IPS-11a (cell line): ENCODE measurements around the gene TRPV5.

ENCODE experiments used
- H3K4me3 ChIP-seq: one replicate; pipeline ENCODE4 v1.5.1; 2013; ENCODE audit warnings: low read depth, low read length, control low read depth

TRPV5 gene

DNA sequence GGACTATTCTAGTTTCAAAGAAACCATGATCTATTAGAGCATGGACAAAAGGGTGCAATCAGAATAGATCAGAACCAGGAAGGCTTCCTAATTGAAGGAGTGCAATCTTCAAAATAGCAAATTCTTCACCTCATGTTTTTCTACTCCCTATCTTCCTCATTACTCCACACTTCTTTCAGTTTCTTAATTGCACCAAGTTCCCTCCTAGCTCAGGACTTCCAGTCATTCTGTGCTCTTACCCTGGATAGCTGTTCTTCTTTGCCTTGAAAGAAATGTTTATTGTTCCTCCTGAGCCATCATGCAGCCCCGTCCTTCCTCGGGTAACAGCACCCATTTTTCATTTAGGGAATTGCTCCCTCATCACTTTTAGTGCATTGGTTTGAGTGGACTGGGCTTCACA is 23.1 kb downstream of the TRPV5 start:
- H3K4me3 ChIP-seq, result no peak overlapping the region

DNA sequence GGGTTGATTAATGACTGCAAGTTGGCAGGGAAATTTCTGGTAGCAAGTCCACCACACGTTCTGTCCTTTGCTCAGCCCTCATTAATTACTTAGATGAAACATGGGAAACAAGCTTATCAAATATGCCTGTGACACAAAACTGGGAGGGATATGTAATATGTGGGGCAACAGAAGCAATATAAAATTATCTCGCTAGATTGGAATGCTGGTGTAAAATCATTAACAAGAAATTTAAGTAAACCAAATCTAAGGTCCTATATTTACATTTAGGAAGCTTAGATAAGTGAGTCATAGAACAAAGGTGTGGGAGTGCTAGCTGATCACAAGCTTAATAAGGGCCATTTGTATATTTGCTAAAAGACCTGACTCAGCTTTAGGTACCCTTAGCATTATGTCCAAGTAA is 23.5 kb downstream of the TRPV5 start:
- H3K4me3 ChIP-seq, result no peak overlapping the region

DNA sequence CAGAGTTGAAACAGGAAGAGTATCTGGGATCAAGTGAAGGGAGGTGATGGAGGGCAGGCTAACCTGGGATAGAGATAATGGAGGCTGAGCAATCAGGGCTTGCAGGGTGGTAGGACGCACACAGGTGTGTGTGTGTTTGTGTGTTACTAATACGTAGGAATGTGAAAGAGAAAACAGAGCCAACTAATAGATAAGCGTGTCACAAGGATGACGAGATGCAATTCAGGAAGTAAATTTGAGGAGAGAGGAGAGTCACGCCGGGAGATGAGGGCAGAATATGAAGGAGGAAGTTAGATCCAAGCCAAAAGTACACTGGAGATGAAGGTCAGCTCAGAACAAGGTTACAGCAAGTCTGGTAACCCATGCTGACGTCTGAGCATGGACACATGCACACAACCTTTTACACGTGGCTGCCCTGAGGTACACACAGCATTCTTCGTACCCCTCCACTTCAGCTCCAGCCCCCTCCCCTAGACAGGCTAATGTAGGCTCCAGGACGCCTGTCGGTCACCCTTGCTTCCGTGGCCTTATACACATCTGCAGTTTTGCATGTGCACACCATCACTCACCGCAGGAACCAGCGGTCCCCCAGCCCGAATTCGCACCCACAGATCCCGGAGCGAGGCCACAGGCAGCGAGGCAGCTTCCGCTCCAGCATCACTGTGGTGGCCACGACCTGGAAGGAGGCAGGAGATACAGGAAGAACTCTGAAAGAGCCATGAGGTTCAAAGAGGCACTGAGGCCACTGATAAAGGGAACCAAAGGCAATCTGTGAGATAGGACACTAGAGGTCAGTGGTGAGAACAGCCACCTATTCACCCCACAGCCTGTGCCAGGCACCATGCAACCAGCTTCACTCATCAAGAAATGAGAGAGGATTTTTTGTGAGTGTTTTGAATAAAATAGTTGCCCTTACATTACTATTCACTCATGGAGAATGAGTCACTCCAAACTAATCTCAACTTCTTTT is 24.3 kb downstream of the TRPV5 start:
- no peak overlapping the region for H3K4me3 ChIP-seq

DNA sequence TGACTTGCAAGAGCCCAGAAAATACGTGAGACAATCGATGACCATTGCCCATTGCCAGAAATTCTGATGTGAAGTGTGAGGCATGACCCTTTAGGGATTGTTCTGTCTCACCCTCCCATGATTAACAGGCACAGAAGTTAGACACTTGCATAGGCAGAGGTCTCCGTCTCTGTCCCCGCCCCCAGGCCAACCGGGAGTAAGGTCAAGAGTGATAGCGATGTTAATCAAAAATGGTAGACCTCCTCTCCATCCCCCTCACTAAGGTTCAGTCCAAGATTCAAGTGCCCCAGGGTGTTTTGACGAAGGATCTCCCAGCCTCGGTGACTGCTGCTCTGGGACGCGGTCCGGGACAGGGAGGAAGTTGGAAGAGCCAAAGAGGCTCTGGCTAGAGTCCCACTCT is 25.3 kb downstream of the TRPV5 start:
- no peak overlapping the region for H3K4me3 ChIP-seq

DNA sequence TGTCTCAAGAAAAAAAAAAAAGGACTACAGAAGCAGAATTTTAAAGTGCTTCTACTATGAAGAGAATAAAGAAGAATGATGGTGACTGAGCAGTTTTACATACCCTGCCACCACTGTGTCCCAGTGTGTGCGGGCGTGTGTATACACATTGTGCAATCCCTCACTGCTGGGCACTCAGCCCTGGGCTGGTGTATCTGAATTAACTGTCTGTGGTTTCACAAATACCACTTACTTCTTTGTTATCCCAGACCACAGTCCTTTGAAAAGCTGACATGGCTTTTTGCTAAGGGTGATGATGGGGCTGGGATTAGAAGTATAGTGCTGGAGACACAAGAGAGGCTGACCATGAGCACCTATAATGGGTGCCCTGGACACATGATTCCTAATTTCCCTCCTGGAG is 26.9 kb downstream of the TRPV5 start:
- H3K4me3 ChIP-seq, result no peak overlapping the region

DNA sequence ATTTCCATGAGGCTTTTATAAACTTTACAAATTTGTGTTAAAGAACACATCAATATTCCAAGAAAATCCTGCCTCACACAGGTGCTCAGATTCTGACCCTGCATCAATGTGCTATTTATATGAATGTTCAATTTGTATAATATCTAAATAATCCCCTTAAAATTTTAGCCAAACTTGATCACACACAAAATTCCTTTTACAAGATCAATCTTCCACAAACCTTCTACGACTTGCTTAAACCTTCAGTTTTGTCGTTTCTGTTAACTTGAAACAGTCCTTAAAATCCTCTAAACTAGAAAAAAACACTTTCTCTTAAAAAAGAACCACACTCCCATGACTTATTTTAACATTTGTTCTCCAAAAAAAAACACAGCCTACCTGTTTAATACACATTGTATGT is 27.8 kb downstream of the TRPV5 start:
- no peak overlapping the region for H3K4me3 ChIP-seq

DNA sequence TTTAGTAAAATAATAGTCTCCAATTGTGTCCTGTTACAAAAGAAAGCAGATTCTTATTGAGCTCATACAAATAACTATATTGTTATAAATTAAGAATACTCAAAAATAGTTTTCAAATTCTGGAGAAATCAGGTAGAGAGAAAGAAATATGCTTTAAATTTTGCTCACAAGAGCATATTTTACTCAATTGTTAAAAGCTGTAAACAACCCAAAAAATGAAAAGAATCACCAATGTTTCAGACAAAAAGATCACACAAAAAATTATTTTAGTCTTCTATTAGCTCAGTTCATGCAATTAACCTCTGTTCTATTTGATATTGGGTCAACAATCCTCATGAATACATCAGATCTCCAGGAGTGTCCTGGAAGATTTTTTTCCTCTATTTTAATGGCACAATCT is 29.4 kb downstream of the TRPV5 start:
- H3K4me3 ChIP-seq, result no peak overlapping the region

DNA sequence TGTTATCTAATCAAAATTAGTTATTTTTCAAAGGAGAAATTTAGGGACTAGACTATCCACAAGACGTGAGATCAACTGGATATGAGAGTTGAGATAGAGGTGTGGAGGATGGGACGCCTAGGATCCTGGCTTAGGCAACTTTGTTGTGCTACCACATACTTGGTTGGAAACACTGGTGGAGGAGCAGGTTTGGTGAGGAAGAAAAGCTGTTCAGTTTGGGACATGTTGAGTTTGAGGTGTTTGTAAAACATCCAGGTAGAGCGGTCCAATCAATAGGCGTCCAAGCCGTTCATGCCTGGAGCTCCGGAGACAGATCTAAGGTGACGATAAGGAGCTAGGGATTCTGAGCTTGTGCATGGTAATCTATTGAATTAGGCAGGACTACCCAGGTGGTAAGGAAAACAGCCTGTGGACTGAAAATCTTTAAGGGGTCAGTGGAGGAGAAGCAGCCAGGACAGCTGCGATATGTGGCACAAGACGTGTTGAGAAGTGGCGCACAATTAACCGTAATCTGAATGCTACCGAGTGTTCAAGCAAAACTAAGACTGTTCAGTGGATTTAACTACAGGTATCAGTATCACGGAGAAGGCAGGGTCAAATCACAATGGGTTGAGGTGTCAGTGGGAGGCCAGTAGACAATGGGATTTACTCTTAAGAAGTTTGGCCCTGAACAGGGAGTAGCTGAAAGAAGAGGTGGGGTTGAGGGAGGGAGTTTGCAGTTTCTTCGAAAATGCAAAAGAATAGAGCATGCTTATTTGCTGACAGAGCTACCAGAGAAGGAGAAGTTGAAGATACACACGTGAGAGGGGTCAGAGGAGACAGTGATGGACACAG is 31.9 kb downstream of the TRPV5 start:
- no peak overlapping the region for H3K4me3 ChIP-seq

DNA sequence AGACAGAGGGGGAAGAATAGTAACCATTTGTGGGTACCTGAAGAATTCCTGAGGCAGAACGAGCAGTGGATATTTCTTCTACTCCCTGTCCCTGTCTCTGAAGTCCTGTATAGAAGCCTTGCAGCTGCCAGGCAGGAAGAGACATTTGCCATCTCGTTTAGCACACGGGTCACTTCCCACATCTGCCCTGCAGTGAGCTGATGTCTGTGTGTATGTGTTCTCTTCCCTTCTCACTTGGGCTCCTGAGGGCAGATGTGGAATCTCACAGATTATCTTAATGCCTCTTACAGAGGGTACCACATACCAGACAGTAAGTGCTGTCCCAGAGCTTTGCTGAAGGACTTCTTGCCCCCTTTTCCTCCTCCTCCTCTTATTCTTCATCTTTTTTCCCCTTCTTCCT is 33.9 kb downstream of the TRPV5 start:
- H3K4me3 ChIP-seq, result no peak overlapping the region

DNA sequence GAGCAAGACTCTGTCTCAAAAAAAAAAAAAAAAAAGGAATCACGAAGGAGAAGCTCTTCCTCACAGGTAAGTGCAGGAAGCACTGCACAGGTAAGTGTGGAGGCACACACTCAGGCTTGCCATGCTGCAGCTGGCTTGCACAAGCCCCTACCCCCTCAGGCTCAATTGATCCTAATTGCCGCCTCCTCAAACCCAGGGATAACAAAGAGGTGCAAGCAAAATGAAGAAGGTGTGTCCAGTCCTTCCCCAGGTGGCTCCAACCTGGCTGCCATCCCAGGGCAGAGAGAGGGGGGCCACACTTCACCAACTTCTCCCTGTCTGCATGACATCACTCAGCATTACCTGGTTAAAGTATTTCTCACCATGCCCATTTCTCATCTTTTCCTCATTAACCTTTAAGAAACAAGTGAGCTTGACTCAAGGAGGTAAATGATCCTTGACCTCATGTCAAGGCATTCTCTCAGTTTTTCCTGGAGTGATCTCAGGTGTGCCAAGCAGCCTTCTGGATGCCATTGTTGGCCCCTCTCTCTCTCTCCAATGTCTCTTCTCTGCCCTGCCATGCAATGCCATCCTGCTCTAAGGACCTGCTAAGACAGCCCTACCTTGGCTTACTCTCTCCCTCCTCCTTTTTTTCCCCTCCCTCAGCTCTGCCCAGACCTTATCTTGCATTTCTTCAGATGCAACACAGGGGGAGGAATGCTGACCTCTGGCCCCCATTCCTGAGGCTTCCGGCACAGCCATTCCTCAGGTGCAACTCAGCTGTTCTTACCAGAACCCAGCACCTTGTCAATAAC is 35.0 kb downstream of the TRPV5 start:
- H3K4me3 ChIP-seq, result no peak overlapping the region

DNA sequence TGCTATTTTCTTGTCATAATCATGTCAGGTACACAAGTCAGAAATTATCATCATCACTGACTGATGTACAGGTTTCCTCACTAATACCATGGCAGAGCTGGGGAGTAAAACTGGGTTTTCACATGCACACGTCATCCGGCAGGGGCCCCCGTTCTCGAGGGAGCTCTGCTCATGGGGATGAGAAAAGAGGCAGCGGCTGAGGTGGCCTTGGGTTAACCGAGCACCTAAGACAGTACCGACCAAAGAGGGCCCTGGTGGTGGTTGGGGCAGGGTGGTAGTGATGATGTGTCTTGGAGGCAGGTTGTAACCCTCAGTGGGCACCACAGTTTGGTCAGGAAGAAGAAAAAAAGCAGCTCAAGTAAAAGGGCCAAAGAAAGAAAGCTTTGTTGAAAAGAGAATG is 35.9 kb downstream of the TRPV5 start:
- no peak overlapping the region for H3K4me3 ChIP-seq

DNA sequence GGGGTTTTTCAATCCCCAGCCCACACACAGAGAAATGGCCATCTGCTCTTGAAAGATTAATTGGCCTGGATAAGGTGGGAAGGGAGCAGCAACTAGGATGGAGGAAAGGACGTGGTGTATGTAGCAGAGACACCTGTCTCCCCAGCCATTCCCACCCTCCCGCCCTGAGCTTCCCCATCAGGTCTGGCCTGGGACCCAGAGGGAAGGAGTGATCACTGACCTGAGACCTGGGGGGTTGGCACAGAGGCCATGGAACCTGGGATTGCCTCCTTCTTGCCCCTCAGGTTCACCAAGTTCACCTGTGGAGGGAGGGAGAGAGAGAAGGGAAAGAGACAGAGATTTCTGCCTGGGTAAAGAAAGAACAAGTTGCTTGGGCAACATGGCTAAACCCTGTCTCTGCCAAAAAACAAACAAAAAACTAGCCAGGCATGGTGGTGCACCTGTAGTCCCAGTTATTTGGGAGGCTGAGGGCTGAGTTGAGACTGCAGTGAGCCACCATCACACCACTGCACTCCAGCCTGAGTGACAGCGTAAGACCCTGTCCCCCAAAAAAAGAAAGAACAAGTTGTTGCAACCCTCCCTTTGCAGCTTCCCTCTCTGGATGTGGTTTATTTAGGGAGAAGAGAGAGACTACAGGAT is 36.7 kb downstream of the TRPV5 start:
- no peak overlapping the region for H3K4me3 ChIP-seq

DNA sequence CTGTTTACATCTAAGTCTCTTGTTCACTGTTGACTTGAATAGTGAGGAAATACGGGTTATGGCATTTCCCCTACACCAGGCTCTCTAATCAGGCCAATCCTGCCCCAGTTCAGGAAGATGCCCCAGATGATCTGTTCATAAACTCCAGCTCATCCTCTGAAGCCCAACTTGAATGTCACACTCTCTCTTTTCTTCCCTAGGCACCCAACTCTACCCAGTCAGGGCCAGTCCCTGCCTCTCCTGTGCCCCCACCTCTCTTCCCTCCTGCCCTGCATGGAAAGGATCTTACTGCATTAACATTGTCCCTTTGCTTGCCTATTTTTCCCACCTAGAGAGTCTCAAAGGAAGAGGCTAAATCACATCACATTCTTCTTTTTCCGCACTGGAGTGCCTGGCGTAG is 37.4 kb downstream of the TRPV5 start:
- H3K4me3 ChIP-seq, result no peak overlapping the region

DNA sequence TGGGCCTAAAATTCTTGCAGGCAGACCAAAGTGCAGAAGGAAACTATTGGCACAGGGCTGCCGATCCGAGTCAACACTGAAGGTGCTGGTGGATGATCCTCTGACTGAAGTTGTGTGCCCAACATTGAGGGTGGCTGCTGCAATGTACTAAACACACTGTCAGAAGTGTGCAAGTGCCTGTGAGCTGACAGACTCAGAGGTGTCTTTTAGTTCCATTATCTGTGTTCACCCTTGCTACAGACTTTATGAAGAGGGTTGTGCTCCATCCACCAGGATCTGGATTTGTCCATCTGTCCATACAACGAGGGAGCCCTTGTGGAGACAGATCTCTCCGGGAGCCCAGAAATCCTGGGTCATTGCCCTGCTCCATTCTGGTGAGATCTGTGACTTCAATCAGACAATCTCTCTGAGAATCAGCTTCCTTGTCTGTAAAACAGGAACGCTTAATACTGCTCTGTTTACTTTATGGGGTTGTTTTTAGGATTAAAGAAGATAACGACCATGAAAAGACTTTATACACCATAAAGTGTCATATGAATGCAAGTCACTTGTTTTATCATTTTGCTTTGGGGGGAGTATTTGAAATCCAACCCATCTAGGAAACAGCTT is 38.5 kb downstream of the TRPV5 start:
- no peak overlapping the region for H3K4me3 ChIP-seq

DNA sequence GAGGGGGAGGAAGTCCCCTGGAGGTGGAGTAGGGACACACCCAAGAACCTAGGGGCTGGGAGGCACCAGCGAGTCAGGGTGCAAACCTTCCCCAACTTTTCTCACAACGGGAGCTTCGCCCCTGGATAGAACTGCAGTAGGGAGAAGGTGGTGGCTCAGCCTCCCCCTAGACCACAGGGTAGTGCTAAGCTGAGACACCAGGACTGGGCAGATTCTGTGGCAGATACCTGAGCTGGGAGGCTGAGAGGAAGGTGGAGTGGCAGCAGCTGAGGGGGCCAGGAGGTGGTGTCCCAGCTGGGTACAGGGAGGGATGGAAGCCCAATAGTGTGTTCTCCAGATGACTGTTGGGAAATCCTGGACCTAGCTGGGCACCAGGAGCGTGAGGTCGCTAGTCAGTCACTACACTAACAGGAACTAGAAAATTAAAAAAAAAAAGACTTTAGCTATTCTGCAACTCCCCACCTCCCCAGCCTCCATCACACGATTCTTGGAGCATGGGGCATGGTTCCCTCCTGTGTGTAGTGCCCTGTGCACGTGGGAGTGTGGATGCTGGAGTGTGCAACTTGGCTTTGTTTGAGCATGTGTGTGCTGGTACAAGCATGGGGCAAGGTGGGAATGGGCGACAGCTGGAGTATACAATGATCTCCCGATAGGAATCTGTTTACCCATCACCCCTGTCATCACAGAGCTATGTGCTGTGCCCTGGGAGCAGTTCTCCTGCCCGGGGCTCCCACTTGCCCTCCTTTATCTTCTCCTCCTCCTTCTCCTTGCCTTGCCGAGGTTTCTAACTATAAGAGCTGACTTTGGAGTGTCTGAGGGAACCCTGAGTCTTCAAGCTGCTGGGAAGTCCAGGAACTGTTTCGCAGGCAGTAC is 39.2 kb downstream of the TRPV5 start:
- no peak overlapping the region for H3K4me3 ChIP-seq

DNA sequence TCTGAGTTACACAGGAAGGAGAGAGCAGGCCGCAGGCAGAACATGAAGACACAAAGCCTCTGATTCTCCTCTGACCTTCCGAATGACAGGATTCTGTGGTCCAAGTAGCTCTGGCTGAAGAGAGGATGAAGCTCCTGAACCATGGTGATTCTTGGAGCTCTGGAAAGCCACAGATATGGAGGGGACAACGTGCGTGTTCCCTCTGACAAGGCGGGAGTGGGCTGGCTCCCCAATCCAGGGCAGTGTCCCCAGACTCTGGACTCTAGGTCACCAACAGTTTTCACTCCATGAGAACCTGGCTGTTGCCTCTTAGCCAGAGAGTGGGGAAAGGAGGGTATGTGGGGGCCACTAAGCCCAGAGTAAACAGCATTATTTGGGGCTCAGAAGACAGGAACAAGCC is 40.6 kb downstream of the TRPV5 start:
- no peak overlapping the region for H3K4me3 ChIP-seq

DNA sequence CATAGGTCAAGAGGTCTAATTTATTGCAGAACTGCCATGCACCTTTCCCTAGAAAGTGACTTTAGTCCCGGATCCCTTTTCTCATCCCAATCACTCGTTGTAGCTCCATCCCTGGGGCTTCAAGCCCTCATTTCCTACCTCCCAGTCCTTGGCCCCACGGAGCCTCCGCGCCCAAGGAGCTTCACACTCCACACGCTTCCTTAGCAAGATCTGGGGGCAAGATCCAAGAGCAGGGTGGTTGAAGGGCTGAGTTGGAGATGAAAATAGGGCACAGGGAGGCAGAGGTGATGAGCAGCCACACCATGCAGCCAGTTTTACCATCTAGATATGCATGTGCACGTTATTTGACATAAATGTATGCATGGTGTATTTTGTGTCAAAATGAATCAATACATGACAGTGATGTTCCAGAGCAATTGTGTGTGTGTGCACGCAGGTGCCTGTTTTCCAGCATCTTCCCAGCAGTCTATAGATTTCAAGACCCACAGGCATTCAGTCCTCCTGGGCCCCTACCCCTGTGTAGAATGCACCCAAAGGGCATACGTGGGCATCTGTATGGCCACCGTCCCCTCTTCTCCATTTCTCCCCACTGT is 42.0 kb downstream of the TRPV5 start:
- H3K4me3 ChIP-seq, result no peak overlapping the region

DNA sequence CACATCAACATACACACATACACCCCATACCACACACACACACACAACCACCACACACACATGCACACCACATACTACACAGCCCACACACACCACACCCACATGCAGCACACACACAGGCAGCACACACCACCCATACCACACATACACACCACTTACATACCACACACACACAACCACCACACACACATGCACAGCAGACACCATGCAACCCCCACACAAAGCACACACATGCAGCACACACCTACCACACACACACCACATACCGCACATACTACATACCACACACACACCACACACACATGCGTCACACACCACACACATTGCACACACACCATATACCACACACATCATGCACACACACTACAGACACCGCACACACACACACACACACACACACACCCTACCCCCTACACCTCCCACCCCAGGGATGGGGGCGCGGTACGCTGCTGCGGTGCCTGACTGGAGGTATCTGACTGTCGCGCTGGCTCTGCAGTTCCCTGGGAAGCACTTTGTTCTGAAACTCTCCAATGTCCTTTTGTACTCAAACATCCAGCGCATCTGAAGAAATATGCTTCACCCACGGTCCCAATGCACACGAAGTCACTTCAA is 42.6 kb downstream of the TRPV5 start:
- no peak overlapping the region for H3K4me3 ChIP-seq

DNA sequence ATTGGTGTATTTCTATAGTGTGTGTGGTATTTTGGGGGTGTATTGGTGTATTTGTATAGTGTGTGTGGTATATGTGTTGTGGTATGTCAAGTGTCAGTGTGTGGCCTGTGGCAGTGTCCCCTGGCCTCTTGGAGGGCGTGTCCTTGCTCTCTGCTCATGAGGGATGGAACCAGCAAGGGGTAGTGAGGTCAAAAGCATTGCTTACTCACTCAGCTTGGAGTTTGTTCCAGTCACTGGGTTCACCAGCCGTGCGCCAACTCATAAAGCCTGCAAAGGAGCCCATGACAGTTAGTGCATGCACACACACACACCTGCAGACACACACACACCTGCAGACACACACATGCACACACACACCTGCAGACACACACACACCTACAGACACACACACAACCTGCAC is 43.7 kb downstream of the TRPV5 start:
- H3K4me3 ChIP-seq, result no peak overlapping the region
